ENCODE data around the gene SERP2. TPM values are rescaled to one million over a fixed set of nuclear protein-coding genes. Genes with fewer than 3 reads are reported as not detected.

Gene SERP2
- total and polyA plus RNA-seq, 8 donors: 1.2 to 13.8 (median 1.9) TPM

- H3K4me1 ChIP-seq: peaks cover 0 to 6% (median 0%) of the 10 kb centered on the region in 3 donors
- no peaks in the 10 kb centered on the region for H3K36me3 ChIP-seq
- no peak for TF ChIP-seq CTCF (IDR thresholded peaks at IDR 0.05)
- ATAC-seq (no peak), DNase-seq (no peak), FAIRE-seq (no peak)
- H3K4me3 ChIP-seq: no peak overlapping the region
- intact Hi-C loops (cut with DNase I): no loop called here
- no peaks in the 10 kb centered on the region for H3K9me3 ChIP-seq
- no peak overlapping the region for H3K27ac ChIP-seq
- no peaks in the 10 kb centered on the region for H3K27me3 ChIP-seq
- WGBS, 2 donors: 69 to 71% methylated on average over 2 of the region's 2 CpGs
Observed at GRCh38 chr13:44401577-44401976, 28.0 kb downstream of the SERP2 start.

- FAIRE-seq (no peak), ATAC-seq (peak in 1 of 4 donors; percentile 38), DNase-seq (no peak)
- no peaks in the 10 kb centered on the region for H3K27me3 ChIP-seq
- no peak overlapping the region for H3K4me3 ChIP-seq
- intact Hi-C loops (cut with DNase I): no loop called here
- H3K27ac ChIP-seq: peak overlapping the region in 1 of 4 donors; percentile 36
- no peaks in the 10 kb centered on the region for H3K9me3 ChIP-seq
- H3K4me1 ChIP-seq: peaks cover 0 to 6% (median 0%) of the 10 kb centered on the region in 3 donors
- no peaks in the 10 kb centered on the region for H3K36me3 ChIP-seq
- WGBS, 2 donors: 59 to 73% methylated on average over 13 of the region's 13 CpGs
- no peak for TF ChIP-seq CTCF (IDR thresholded peaks at IDR 0.05)
Observed at GRCh38 chr13:44402899-44403445, 29.3 kb downstream of the SERP2 start.

- intact Hi-C loops (cut with DNase I): no loop called here
- Histone ChIP-seq H3K4me3 (no peak overlapping the region), H3K36me3 (no peaks in the 10 kb centered on the region), H3K9me3 (no peaks in the 10 kb centered on the region), H3K27ac (peak overlapping the region in 2 of 4 donors; percentile 10 to 36), H3K4me1 (peaks cover 0 to 6% (median 0%) of the 10 kb centered on the region in 3 donors), H3K27me3 (no peaks in the 10 kb centered on the region)
- TF ChIP-seq CTCF (IDR thresholded peaks at IDR 0.05): no peak
- FAIRE-seq (no peak), ATAC-seq (peak; percentile 49 to 77 (median 64)), DNase-seq (peak in 4 of 6 donors; percentile 36 to 56 (median 44))
- 49 to 51% methylated on average over 11 of the region's 11 CpGs for WGBS, 2 donors
Observed at GRCh38 chr13:44403461-44404056, 29.9 kb downstream of the SERP2 start.

GRCh38 chr13:44404261-44405132 lies 30.9 kb downstream of the SERP2 start:
- WGBS, 2 donors: 73 to 74% methylated on average over 15 of the region's 15 CpGs
- no peak for FAIRE-seq
- Histone ChIP-seq H3K9me3 (no peaks in the 10 kb centered on the region), H3K36me3 (no peaks in the 10 kb centered on the region), H3K4me1 (peaks cover 0 to 6% (median 0%) of the 10 kb centered on the region in 3 donors), H3K27ac (no peak overlapping the region), H3K4me3 (no peak overlapping the region), H3K27me3 (no peaks in the 10 kb centered on the region)
- peak; percentile 52 to 72 (median 61) for ATAC-seq
- DNase-seq: no peak
- intact Hi-C loops (cut with DNase I): no loop called here
- no peak for TF ChIP-seq CTCF (IDR thresholded peaks at IDR 0.05)

Measured in pancreas (tissue), 10 donors.